Liver (tissue), 3 donors: ENCODE results near the gene ADO.

Experiments used
- ATF3 ChIP-seq: IDR thresholded peaks from 2 replicates; pipeline ENCODE4 v1.6.1; 2016; ENCODE audit warnings: antibody characterized with exemption
- EGR1 ChIP-seq, 2 donors: IDR thresholded peaks; 2 replicates each; pipeline ENCODE4 v1.6.1; 2016 to 2018; ENCODE audit warnings: antibody characterized with exemption in 2 of 2, low read depth in 2 of 2
- FOXA1 ChIP-seq: IDR thresholded peaks from 2 replicates; pipeline ENCODE4 v1.6.1; 2016; ENCODE audit warnings: antibody characterized with exemption
- FOXA2 ChIP-seq: IDR thresholded peaks from 2 replicates; pipeline ENCODE4 v1.6.1; 2016; ENCODE audit warnings: antibody characterized with exemption
- GABPA ChIP-seq, 2 donors: IDR thresholded peaks in 1 of 2; conservative IDR thresholded peaks in 1 of 2; 2 replicates each; pipeline ENCODE4 v1.6.1; 2016; ENCODE audit warnings: antibody characterized with exemption in 2 of 2, mild to moderate bottlenecking in 1 of 2, moderate library complexity in 1 of 2
- HNF4A ChIP-seq, 2 donors: conservative IDR thresholded peaks; 2 replicates each; pipeline ENCODE4 v1.6.1; 2016; ENCODE audit warnings: antibody characterized with exemption in 2 of 2, mild to moderate bottlenecking in 2 of 2
- MAX ChIP-seq: IDR thresholded peaks from 2 replicates; pipeline ENCODE4 v1.6.1; 2016; ENCODE audit warnings: antibody characterized with exemption
- RAD21 ChIP-seq, 2 donors: IDR thresholded peaks; 2 replicates each; pipeline ENCODE4 v1.6.1; 2016; ENCODE audit warnings: antibody characterized with exemption in 2 of 2, mild to moderate bottlenecking in 2 of 2
- TAF1 ChIP-seq: conservative IDR thresholded peaks from 2 replicates; pipeline ENCODE4 v1.6.1; 2016; ENCODE audit warnings: antibody characterized with exemption, mild to moderate bottlenecking
- YY1 ChIP-seq: IDR thresholded peaks from 2 replicates; pipeline ENCODE4 v1.6.1; 2016; ENCODE audit warnings: antibody characterized with exemption, mild to moderate bottlenecking
- TF ChIP-seq, protein P1 (sequence below): fragments of 150-350 bp; IDR thresholded peaks from 2 replicates; pipeline ENCODE4 v1.5.1; 2017; ENCODE audit warnings: improper control_type of control experiment, low read depth, low read length; ENCODE audit not compliant: missing input control
- TF ChIP-seq, protein P2 (sequence below): IDR thresholded peaks from 2 replicates; pipeline ENCODE4 v1.6.1; 2016; ENCODE audit warnings: antibody characterized with exemption
- donor health status: healthy.
- donor health status: healthy.

- TF ChIP-seq, protein P1, sequence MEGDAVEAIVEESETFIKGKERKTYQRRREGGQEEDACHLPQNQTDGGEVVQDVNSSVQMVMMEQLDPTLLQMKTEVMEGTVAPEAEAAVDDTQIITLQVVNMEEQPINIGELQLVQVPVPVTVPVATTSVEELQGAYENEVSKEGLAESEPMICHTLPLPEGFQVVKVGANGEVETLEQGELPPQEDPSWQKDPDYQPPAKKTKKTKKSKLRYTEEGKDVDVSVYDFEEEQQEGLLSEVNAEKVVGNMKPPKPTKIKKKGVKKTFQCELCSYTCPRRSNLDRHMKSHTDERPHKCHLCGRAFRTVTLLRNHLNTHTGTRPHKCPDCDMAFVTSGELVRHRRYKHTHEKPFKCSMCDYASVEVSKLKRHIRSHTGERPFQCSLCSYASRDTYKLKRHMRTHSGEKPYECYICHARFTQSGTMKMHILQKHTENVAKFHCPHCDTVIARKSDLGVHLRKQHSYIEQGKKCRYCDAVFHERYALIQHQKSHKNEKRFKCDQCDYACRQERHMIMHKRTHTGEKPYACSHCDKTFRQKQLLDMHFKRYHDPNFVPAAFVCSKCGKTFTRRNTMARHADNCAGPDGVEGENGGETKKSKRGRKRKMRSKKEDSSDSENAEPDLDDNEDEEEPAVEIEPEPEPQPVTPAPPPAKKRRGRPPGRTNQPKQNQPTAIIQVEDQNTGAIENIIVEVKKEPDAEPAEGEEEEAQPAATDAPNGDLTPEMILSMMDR: peak; percentile 66
- no peak for TF ChIP-seq FOXA2
- TF ChIP-seq ATF3: no peak
- TF ChIP-seq FOXA1: no peak
- TF ChIP-seq YY1: no peak
- TF ChIP-seq RAD21 (IDR thresholded peaks at IDR 0.05): peak; percentile 69 to 84
- no peak for TF ChIP-seq HNF4A (conservative IDR thresholded peaks at IDR 0.05)
- TF ChIP-seq TAF1: no peak
- TF ChIP-seq, protein P2, sequence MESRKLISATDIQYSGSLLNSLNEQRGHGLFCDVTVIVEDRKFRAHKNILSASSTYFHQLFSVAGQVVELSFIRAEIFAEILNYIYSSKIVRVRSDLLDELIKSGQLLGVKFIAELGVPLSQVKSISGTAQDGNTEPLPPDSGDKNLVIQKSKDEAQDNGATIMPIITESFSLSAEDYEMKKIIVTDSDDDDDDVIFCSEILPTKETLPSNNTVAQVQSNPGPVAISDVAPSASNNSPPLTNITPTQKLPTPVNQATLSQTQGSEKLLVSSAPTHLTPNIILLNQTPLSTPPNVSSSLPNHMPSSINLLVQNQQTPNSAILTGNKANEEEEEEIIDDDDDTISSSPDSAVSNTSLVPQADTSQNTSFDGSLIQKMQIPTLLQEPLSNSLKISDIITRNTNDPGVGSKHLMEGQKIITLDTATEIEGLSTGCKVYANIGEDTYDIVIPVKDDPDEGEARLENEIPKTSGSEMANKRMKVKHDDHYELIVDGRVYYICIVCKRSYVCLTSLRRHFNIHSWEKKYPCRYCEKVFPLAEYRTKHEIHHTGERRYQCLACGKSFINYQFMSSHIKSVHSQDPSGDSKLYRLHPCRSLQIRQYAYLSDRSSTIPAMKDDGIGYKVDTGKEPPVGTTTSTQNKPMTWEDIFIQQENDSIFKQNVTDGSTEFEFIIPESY: no peak
- no peak for TF ChIP-seq EGR1 (IDR thresholded peaks at IDR 0.05; ENCODE audit: low read depth in 2 of 2)
- no peak for TF ChIP-seq MAX
- TF ChIP-seq GABPA (IDR thresholded peaks at IDR 0.05 in 1 of 2, conservative IDR thresholded peaks at IDR 0.05 in 1 of 2): no peak
Observed at GRCh38 chr10:62817766-62818425, 13.4 kb downstream of the ADO start.
